Tibial artery (tissue), 4 donors: Measurements from ENCODE around the gene FAM20B.

Experiments used
- DNase-seq, 2 donors: peaks; one replicate each; pipeline ENCODE4 v3.0.0-alpha.2; 2019
- H3K27ac ChIP-seq, 2 donors: fragments of 200-600 bp; sonication (generic) in 1 of 2; 1 replicate in 1 of 2; 2 replicates in 1 of 2; pipeline ENCODE4 v1.5.1; 2018 to 2019; ENCODE audit warnings: mild to moderate bottlenecking in 1 of 2
- H3K27me3 ChIP-seq, 2 donors: fragments of 200-600 bp; sonication (generic) in 1 of 2; one replicate each; pipeline versions ENCODE4 v1.5.1 to v1.6.0; 2016 to 2019
- H3K36me3 ChIP-seq, 3 donors: fragments of 200-600 bp; sonication (generic) in 2 of 3; one replicate each; pipeline ENCODE4 v1.5.1; 2016 to 2019; ENCODE audit warnings: mild to moderate bottlenecking in 2 of 3
- H3K4me1 ChIP-seq, 4 donors: fragments of 200-600 bp; sonication (generic) in 2 of 4; 1 replicate in 3 of 4; 2 replicates in 1 of 4; pipeline ENCODE4 v1.5.1; 2016 to 2019
- H3K4me3 ChIP-seq, 2 donors: fragments of 200-600 bp; sonication (generic) in 1 of 2; 1 replicate in 1 of 2; 2 replicates in 1 of 2; pipeline ENCODE4 v1.5.1; 2018 to 2019; ENCODE audit warnings: mild to moderate bottlenecking in 2 of 2
- H3K9me3 ChIP-seq, 3 donors: fragments of 200-600 bp; sonication (generic) in 1 of 3; one replicate each; pipeline ENCODE4 v1.5.1; 2016 to 2019
- intact Hi-C: fragments of 100-400 bp; cut with DNase I; formaldehyde crosslinking; loops from one replicate; pipeline ENCODE4 v1.15.0; 2023; ENCODE audit warnings: low total_unique reads
- TF ChIP-seq, protein P1 (sequence below), 2 experiments: fragments of 200-600 bp in 1 of 2; fragments of 450-650 bp in 1 of 2; IDR thresholded peaks; one replicate each; pipeline ENCODE4 v1.5.1; 2017 to 2019; ENCODE audit warnings: antibody characterized with exemption in 2 of 2, mild to moderate bottlenecking in 1 of 2, moderate library complexity in 1 of 2

Gene FAM20B

DNA sequence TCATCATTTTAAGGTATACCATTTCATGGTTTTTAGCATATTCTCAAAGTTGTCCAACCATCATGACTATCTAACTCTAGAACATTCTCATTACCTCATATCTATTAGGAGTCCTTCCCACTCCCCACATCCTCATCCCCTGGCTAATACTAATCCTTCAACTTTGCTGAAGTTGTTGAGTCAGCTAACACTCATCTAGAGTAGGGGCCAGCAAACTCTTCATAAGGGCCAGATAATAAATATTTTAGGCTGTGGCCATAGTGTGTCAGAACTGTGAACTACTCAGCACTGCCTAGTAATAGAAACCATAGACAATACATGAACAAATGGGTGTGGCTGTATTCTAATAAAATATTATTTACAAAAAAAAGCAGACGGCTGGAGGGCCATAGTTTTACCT, 99.2 kb downstream of the FAM20B start:
- DNase-seq: no peak
- no peaks in the 10 kb centered on the region for H3K9me3 ChIP-seq
- no peak overlapping the region for H3K4me3 ChIP-seq
- H3K27ac ChIP-seq: no peak overlapping the region
- intact Hi-C loops: loop anchor here (5.0 kb wide), 1 partner anchor 67 kb away; no protein-coding TSS in a partner anchor
- H3K36me3 ChIP-seq: peaks cover 0 to 12% (median 0%) of the 10 kb centered on the region in 3 donors
- TF ChIP-seq, protein P1, sequence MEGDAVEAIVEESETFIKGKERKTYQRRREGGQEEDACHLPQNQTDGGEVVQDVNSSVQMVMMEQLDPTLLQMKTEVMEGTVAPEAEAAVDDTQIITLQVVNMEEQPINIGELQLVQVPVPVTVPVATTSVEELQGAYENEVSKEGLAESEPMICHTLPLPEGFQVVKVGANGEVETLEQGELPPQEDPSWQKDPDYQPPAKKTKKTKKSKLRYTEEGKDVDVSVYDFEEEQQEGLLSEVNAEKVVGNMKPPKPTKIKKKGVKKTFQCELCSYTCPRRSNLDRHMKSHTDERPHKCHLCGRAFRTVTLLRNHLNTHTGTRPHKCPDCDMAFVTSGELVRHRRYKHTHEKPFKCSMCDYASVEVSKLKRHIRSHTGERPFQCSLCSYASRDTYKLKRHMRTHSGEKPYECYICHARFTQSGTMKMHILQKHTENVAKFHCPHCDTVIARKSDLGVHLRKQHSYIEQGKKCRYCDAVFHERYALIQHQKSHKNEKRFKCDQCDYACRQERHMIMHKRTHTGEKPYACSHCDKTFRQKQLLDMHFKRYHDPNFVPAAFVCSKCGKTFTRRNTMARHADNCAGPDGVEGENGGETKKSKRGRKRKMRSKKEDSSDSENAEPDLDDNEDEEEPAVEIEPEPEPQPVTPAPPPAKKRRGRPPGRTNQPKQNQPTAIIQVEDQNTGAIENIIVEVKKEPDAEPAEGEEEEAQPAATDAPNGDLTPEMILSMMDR (IDR thresholded peaks at IDR 0.05): no peak
- H3K4me1 ChIP-seq: peaks cover 0 to 43% (median 28%) of the 10 kb centered on the region in 4 donors
- H3K27me3 ChIP-seq: no peaks in the 10 kb centered on the region
